ENCODE data around the gene POU3F1.
A peak's percentile ranks its signal among the peaks of the same experiment; 100 is the strongest.

Gene POU3F1

DNA sequence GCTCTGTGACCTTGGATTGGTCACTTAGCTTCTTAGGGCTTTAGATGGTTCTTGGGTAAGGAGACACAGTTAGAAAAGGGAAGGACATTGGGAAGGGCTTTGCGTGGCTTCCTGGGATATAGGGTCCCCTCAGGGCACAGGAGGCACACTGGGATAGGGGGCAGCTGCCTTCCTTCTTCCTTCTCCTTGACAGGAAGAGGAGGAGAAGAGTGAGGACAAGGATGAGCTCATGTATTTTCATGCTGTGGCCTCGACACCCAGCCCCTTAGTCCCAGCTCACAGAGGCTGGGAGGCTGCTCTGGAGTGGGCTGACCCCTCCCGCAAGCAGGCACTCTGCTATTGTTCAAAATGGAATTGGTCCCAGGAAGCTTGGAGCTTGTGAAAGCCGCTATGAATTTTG is 45.7 kb upstream of the POU3F1 start:
- H3K4me1 ChIP-seq (ENCODE audit: insufficient read depth, poor library complexity, severe bottlenecking) = no peaks in the 10 kb centered on the region
- no peak overlapping the region for H3K27ac ChIP-seq (ENCODE audit: poor library complexity, severe bottlenecking)
- no peaks in the 10 kb centered on the region for H3K36me3 ChIP-seq (ENCODE audit: low read depth)
- no peaks in the 10 kb centered on the region for H3K9me3 ChIP-seq (ENCODE audit: severe bottlenecking)
- no peak for ATAC-seq (ENCODE audit: low read depth)
- no peak overlapping the region for H3K4me3 ChIP-seq (ENCODE audit: severe bottlenecking)
- no peaks in the 10 kb centered on the region for H3K27me3 ChIP-seq (ENCODE audit: insufficient read depth, poor library complexity, severe bottlenecking)
- no peak for DNase-seq (ENCODE audit: low spot score)
- TF ChIP-seq CTCF (IDR thresholded peaks at IDR 0.05; ENCODE audit: poor library complexity, severe bottlenecking) = no peak

DNA sequence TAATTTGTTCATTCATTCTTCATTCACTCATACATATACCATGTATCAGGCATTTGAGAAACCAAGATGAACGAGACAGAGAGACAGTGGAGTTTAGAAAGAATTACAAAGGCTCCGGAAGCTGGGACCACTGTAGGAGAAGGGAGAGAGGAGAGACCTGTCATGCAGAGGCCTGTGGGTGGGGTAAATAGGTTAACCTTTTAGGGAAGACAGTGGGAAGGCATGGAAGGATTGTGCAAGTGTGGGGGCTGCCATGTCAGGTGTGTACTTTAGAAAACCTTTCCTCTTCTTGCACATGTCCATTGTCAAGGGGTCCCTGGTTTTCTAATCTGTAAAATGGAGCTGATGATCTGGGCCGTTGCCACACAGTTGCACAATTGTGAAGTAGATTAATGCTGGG is 44.2 kb upstream of the POU3F1 start:
- Histone ChIP-seq H3K27ac (ENCODE audit: poor library complexity, severe bottlenecking) (no peak overlapping the region), H3K9me3 (ENCODE audit: severe bottlenecking) (no peaks in the 10 kb centered on the region), H3K27me3 (ENCODE audit: insufficient read depth, poor library complexity, severe bottlenecking) (no peaks in the 10 kb centered on the region), H3K4me3 (ENCODE audit: severe bottlenecking) (no peak overlapping the region), H3K36me3 (ENCODE audit: low read depth) (no peaks in the 10 kb centered on the region), H3K4me1 (ENCODE audit: insufficient read depth, poor library complexity, severe bottlenecking) (no peaks in the 10 kb centered on the region)
- DNase-seq (ENCODE audit: low spot score) (no peak), ATAC-seq (ENCODE audit: low read depth) (no peak)
- TF ChIP-seq CTCF (IDR thresholded peaks at IDR 0.05; ENCODE audit: poor library complexity, severe bottlenecking) = no peak

DNA sequence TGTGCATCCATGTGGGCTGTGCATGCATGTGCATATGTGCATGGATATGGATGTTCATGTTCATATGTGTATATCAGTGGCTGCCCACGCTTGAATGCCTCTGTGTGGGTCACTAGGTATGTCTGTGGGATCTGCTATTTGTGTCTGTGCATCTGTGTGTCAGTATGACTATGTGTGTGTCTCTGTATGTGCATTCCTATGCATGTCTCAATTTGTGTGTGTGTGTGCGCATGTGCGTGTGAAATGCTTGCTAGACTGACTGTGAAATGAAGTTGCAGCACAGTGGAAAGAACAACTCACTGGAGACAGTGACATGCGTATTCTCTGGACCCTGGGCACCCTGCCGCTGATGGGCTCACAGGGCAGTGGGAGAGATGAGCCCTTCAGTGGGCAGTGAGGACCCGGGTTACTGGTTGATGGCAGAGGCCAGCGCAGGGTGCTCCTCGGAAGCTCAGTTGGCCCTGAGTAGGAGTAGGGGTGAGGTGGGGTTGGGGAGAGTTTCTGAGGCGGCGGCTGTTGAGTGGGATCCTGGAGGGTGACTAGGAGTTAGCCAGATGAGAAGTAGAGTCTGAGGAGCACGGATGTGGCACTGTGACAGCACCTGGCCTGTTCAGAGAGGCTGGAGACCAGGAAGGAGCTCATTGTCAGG is 43.2 kb upstream of the POU3F1 start:
- no peaks in the 10 kb centered on the region for H3K36me3 ChIP-seq (ENCODE audit: low read depth)

GRCh38 chr1:38088791-38089190 is 42.2 kb upstream of the POU3F1 start:
- no peak for ATAC-seq (ENCODE audit: low read depth)
- DNase-seq (ENCODE audit: low spot score) = no peak
- H3K27ac ChIP-seq (ENCODE audit: poor library complexity, severe bottlenecking) = no peak overlapping the region
- no peak overlapping the region for H3K4me3 ChIP-seq (ENCODE audit: severe bottlenecking)
- H3K36me3 ChIP-seq (ENCODE audit: low read depth) = no peaks in the 10 kb centered on the region
- no peaks in the 10 kb centered on the region for H3K9me3 ChIP-seq (ENCODE audit: severe bottlenecking)
- no peaks in the 10 kb centered on the region for H3K4me1 ChIP-seq (ENCODE audit: insufficient read depth, poor library complexity, severe bottlenecking)
- no peaks in the 10 kb centered on the region for H3K27me3 ChIP-seq (ENCODE audit: insufficient read depth, poor library complexity, severe bottlenecking)
- TF ChIP-seq CTCF (IDR thresholded peaks at IDR 0.05; ENCODE audit: poor library complexity, severe bottlenecking) = no peak

More for the DNA sequence above, 43.2 kb upstream of the POU3F1 start:
- Histone ChIP-seq H3K9me3 (ENCODE audit: severe bottlenecking) (no peaks in the 10 kb centered on the region), H3K4me3 (ENCODE audit: severe bottlenecking) (no peak overlapping the region), H3K27me3 (ENCODE audit: insufficient read depth, poor library complexity, severe bottlenecking) (no peaks in the 10 kb centered on the region), H3K4me1 (ENCODE audit: insufficient read depth, poor library complexity, severe bottlenecking) (no peaks in the 10 kb centered on the region), H3K27ac (ENCODE audit: poor library complexity, severe bottlenecking) (no peak overlapping the region)
- no peak for ATAC-seq (ENCODE audit: low read depth)
- DNase-seq (ENCODE audit: low spot score) = no peak
- TF ChIP-seq CTCF (IDR thresholded peaks at IDR 0.05; ENCODE audit: poor library complexity, severe bottlenecking) = no peak

DNA sequence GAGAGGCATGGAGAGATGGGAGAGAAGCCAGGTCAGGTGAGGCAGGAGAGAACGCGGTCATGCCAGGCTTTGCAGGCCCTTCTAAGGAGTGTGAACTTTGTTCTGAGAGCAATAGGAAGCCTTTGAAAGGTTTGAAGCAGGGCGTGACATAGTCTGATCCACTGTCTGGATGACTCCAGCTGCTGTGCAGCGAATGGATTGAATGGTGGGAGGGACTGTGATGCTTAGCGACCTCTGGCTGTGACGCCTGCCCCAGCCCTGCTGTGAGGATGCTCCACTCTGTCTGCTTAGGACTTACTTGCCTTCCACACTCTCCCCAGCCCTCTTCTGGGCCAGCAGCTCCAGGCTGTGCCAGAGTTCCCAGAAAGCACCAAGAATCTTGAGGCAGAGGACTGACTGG is 41.8 kb upstream of the POU3F1 start:
- no peaks in the 10 kb centered on the region for H3K4me1 ChIP-seq (ENCODE audit: insufficient read depth, poor library complexity, severe bottlenecking)
- DNase-seq (ENCODE audit: low spot score) = no peak
- ATAC-seq (ENCODE audit: low read depth) = peak; percentile 56
- H3K36me3 ChIP-seq (ENCODE audit: low read depth) = no peaks in the 10 kb centered on the region
- TF ChIP-seq CTCF (IDR thresholded peaks at IDR 0.05; ENCODE audit: poor library complexity, severe bottlenecking) = no peak
- no peaks in the 10 kb centered on the region for H3K9me3 ChIP-seq (ENCODE audit: severe bottlenecking)
- H3K4me3 ChIP-seq (ENCODE audit: severe bottlenecking) = no peak overlapping the region
- no peak overlapping the region for H3K27ac ChIP-seq (ENCODE audit: poor library complexity, severe bottlenecking)
- H3K27me3 ChIP-seq (ENCODE audit: insufficient read depth, poor library complexity, severe bottlenecking) = no peaks in the 10 kb centered on the region

Data from RWPE2 (cell line).